ENCODE results near the gene SLC9A1.

Gene SLC9A1

DNA sequence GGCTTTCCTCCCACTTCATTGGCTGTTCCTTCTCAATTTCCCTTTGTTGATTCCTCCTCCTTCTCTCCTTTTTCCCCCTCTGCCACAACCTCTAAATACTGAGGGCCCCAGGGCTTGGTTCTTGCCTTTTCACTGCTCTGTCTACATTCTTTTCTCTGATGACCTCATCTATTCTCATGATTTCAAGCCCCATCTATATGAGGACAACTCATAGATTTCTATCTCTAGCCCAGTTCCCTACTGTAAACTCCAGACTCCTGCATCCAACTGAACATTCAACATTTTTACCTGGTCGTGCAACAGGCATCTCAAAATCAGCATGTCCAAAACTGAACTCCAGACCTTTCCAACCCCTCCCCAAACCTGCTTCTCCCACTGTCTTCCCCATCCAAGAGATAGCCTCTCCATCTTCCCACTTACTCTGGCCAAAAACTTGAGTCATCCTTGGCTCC lies 11.5 kb upstream of the SLC9A1 start:
- peaks cover 10 to 11% of the 10 kb centered on the region in 2 experiments for H3K4me1 ChIP-seq (ENCODE audit: control insufficient read depth in 1 of 2, insufficient read depth in 1 of 2, low read depth in 1 of 2, low read length in 1 of 2)
- H3K9me3 ChIP-seq: no peaks in the 10 kb centered on the region
- H3K27ac ChIP-seq: no peak overlapping the region
- H3K36me3 ChIP-seq: no peaks in the 10 kb centered on the region
- TF ChIP-seq, protein P1, sequence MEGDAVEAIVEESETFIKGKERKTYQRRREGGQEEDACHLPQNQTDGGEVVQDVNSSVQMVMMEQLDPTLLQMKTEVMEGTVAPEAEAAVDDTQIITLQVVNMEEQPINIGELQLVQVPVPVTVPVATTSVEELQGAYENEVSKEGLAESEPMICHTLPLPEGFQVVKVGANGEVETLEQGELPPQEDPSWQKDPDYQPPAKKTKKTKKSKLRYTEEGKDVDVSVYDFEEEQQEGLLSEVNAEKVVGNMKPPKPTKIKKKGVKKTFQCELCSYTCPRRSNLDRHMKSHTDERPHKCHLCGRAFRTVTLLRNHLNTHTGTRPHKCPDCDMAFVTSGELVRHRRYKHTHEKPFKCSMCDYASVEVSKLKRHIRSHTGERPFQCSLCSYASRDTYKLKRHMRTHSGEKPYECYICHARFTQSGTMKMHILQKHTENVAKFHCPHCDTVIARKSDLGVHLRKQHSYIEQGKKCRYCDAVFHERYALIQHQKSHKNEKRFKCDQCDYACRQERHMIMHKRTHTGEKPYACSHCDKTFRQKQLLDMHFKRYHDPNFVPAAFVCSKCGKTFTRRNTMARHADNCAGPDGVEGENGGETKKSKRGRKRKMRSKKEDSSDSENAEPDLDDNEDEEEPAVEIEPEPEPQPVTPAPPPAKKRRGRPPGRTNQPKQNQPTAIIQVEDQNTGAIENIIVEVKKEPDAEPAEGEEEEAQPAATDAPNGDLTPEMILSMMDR (IDR thresholded peaks at IDR 0.05): no peak
- H3K4me3 ChIP-seq (ENCODE audit: low read depth in 1 of 2, low read length in 1 of 2): no peak overlapping the region
- no peaks in the 10 kb centered on the region for H3K27me3 ChIP-seq

DNA sequence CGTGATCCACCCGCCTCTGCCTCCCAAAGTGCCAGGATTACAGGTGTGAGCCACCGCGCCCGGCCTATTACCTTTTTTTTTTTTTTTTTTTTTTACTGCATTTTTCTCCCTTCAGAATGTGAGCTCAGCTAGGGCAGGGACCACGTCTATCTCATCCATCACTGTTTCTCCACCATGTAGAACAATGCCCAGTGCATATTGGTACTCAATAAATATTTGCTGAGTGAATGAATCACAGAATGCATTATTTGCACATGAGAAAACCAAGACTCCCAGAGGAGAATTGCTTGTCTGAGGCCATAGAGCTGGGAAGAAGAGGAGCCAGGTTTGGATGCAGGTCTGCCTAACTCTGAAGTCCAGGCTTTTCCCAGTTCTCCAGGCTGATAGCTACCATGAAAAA lies 8.2 kb upstream of the SLC9A1 start:
- H3K4me1 ChIP-seq (ENCODE audit: control insufficient read depth in 1 of 2, insufficient read depth in 1 of 2, low read depth in 1 of 2, low read length in 1 of 2): peaks cover 13 to 14% of the 10 kb centered on the region in 2 experiments
- H3K9me3 ChIP-seq: no peaks in the 10 kb centered on the region
- H3K4me3 ChIP-seq (ENCODE audit: low read depth in 1 of 2, low read length in 1 of 2): no peak overlapping the region
- H3K36me3 ChIP-seq: no peaks in the 10 kb centered on the region
- no peak overlapping the region for H3K27ac ChIP-seq
- TF ChIP-seq, protein P1 (IDR thresholded peaks at IDR 0.05): no peak
- H3K27me3 ChIP-seq: no peaks in the 10 kb centered on the region

DNA sequence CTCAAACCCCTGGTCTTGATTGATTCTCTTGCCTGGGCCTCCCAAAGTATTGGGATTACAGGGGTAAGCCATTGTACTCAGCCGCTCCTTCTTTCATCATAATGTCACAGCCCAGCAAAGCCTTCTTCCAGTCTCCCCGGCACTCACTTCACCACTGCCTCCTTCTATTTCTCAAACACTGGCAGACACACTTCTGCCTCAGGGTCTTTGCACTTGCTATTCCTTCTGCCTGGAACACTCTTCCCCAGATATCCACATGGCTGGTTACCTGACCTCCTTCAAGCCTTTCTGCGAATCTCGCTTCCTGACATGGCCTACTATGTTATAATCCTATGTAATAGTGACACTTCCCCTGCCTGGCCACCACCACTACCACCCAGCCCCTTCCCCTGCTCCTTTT lies 7.2 kb upstream of the SLC9A1 start:
- TF ChIP-seq, protein P1 (IDR thresholded peaks at IDR 0.05): no peak
- peak overlapping the region; percentile 70 for H3K27ac ChIP-seq
- peaks cover 13 to 14% of the 10 kb centered on the region in 2 experiments for H3K4me1 ChIP-seq (ENCODE audit: control insufficient read depth in 1 of 2, insufficient read depth in 1 of 2, low read depth in 1 of 2, low read length in 1 of 2)
- H3K27me3 ChIP-seq: no peaks in the 10 kb centered on the region
- H3K36me3 ChIP-seq: no peaks in the 10 kb centered on the region
- H3K4me3 ChIP-seq (ENCODE audit: low read depth in 1 of 2, low read length in 1 of 2): no peak overlapping the region
- H3K9me3 ChIP-seq: no peaks in the 10 kb centered on the region

DNA sequence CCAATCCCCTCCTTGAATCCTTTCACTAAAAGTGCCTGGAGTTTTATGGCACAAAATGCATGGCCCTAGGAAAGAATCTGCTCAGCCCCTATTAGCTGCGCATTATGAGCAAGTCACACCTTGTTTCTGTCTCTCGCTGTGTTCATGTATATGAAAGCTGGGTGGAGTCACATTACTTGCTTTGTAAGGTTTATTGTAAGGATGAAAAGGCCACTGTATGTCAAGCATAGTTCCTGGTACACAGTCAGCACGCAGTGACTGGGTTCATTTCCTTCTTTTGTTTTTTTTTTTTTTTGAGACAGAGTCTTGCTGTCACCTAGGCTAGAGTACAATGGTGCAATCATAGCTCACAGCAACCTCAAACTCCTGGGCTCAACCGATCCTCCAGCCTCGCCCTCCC lies 6.7 kb upstream of the SLC9A1 start:
- peaks cover 13 to 14% of the 10 kb centered on the region in 2 experiments for H3K4me1 ChIP-seq (ENCODE audit: control insufficient read depth in 1 of 2, insufficient read depth in 1 of 2, low read depth in 1 of 2, low read length in 1 of 2)
- H3K27ac ChIP-seq: peak overlapping the region; percentile 70
- TF ChIP-seq, protein P1 (IDR thresholded peaks at IDR 0.05): no peak

DNA sequence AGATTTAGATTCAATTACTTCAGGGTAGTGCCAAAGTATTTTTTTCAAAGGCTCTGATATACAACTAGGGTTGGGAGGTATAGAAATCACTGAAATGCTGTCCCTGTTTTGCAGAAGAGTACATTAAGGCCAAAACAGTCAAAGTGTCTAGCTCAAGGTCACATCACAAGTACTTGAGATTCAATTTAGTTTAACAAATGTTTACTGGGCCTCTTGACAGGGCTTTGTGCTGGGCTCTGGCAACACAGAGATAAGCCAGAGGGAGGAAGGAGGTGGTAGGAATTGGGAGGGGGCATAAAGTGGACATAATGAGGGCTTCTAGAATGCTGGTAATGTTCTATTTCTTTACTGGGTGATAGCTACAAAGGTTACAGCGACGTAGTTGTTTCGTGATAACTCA lies 2.3 kb upstream of the SLC9A1 start:
- Histone ChIP-seq H3K4me1 (ENCODE audit: control insufficient read depth in 1 of 2, insufficient read depth in 1 of 2, low read depth in 1 of 2, low read length in 1 of 2) (peaks cover 46 to 47% of the 10 kb centered on the region in 2 experiments), H3K9me3 (no peaks in the 10 kb centered on the region), H3K36me3 (no peaks in the 10 kb centered on the region), H3K27ac (no peak overlapping the region), H3K4me3 (ENCODE audit: low read depth in 1 of 2, low read length in 1 of 2) (no peak overlapping the region), H3K27me3 (no peaks in the 10 kb centered on the region)
- TF ChIP-seq, protein P1 (IDR thresholded peaks at IDR 0.05): no peak

More for the DNA sequence above, 6.7 kb upstream of the SLC9A1 start:
- Histone ChIP-seq H3K36me3 (no peaks in the 10 kb centered on the region), H3K4me3 (ENCODE audit: low read depth in 1 of 2, low read length in 1 of 2) (no peak overlapping the region), H3K9me3 (no peaks in the 10 kb centered on the region), H3K27me3 (no peaks in the 10 kb centered on the region)

Data from neutrophil (primary cell).